HepG2 (cell line): ENCODE data around the gene ADM5. TPM values are rescaled to one million over a fixed set of nuclear protein-coding genes. Genes with fewer than 3 reads are reported as not detected.

ENCODE experiments used
- HNRNPL ChIP-seq: fragments of 200-400 bp; formaldehyde crosslinking; IDR thresholded peaks from 2 replicates; pipeline ENCODE4 v1.6.1; 2017; ENCODE audit warnings: mild to moderate bottlenecking, low read depth, low read length
- IRF2 ChIP-seq: IDR thresholded peaks from 2 replicates; pipeline ENCODE4 v1.6.1; 2018; ENCODE audit warnings: missing genetic modification reagents, missing compliant biosample characterization
- NCOA2 ChIP-seq: sonication (generic); formaldehyde crosslinking; IDR thresholded peaks from 2 replicates; pipeline ENCODE4 v1.8.0; 2022; ENCODE audit warnings: inconsistent platforms
- RBM39 ChIP-seq: fragments of 200-400 bp; formaldehyde crosslinking; IDR thresholded peaks from one replicate; pipeline ENCODE4 v1.6.1; 2018; ENCODE audit warnings: antibody characterized with exemption, mild to moderate bottlenecking, low read depth, low read length; ENCODE audit not compliant: poor library complexity, severe bottlenecking
- RNF2 ChIP-seq: fragments of 450-650 bp; conservative IDR thresholded peaks from 2 replicates; pipeline ENCODE4 v1.6.1; 2016; ENCODE audit warnings: low read depth
- SP4 ChIP-seq: sonication (generic); formaldehyde crosslinking; IDR thresholded peaks from 2 replicates; pipeline ENCODE4 v1.8.1; 2023; ENCODE audit warnings: mild to moderate bottlenecking, missing genetic modification reagents
- TRIM24 ChIP-seq: sonication (generic); formaldehyde crosslinking; IDR thresholded peaks from 2 replicates; pipeline ENCODE4 v1.8.0; 2022; ENCODE audit warnings: mild to moderate bottlenecking, missing genetic modification reagents
- ZNF143 ChIP-seq: sonication (generic); formaldehyde crosslinking; IDR thresholded peaks from 2 replicates; pipeline ENCODE4 v1.4.0; 2020; ENCODE audit warnings: missing genetic modification reagents
- ZNF737 ChIP-seq: sonication (generic); formaldehyde crosslinking; IDR thresholded peaks from 2 replicates; pipeline ENCODE4 v1.5.0; 2020; ENCODE audit warnings: missing genetic modification reagents, mild to moderate bottlenecking, borderline replicate concordance
- ZNF749 ChIP-seq: sonication (generic); formaldehyde crosslinking; IDR thresholded peaks from 2 replicates; pipeline ENCODE4 v1.8.0; 2022; ENCODE audit warnings: mild to moderate bottlenecking, missing genetic modification reagents, moderate library complexity, borderline replicate concordance
- polyA plus RNA-seq, 8 experiments: library from polyadenylated mRNA; depleted of rRNA in 3 of 8; stranded (reverse) in 7 of 8; unstranded in 1 of 8; fragments of >200 nt; fragmentation: Illumina TruSeq in 4 of 8; extraction: Trizol in 4 of 8; gene quantifications; 2 replicates each; pipeline versions ENCODE4 v1.2.1 to v1.2.3, GENCODE V29; 2011 to 2016; ENCODE audit warnings: low read depth in 4 of 8, missing spikeins in 1 of 8, mixed read lengths in 1 of 8; ENCODE audit not compliant: insufficient read depth in 1 of 8
- total RNA-seq, 5 experiments: library from RNA; depleted of rRNA; stranded (reverse); fragments of >200 nt; fragmentation: Illumina TruSeq; extraction: Trizol; gene quantifications; 2 replicates each; pipeline ENCODE4 v1.2.3, GENCODE V29; 2016; ENCODE audit warnings: low read depth in 1 of 5
- TF ChIP-seq, protein P1 (sequence below): IDR thresholded peaks from 2 replicates; pipeline ENCODE4 v1.6.1; 2016; ENCODE audit warnings: missing compliant biosample characterization, missing genetic modification reagents, borderline replicate concordance
- TF ChIP-seq, protein P2 (sequence below): sonication (generic); formaldehyde crosslinking; IDR thresholded peaks from 2 replicates; pipeline ENCODE4 v1.4.0; 2020; ENCODE audit warnings: missing genetic modification reagents
- TF ChIP-seq, protein P3 (sequence below): sonication (generic); formaldehyde crosslinking; IDR thresholded peaks from 2 replicates; pipeline ENCODE4 v1.4.0; 2020; ENCODE audit warnings: mild to moderate bottlenecking, missing genetic modification reagents
- TF ChIP-seq, protein P4 (sequence below): sonication (generic); formaldehyde crosslinking; conservative IDR thresholded peaks from 2 replicates; pipeline ENCODE4 v1.4.0; 2020; ENCODE audit warnings: missing genetic modification reagents
- TF ChIP-seq, protein P5 (sequence below): sonication (generic); formaldehyde crosslinking; IDR thresholded peaks from 2 replicates; pipeline ENCODE4 v1.4.0; 2020; ENCODE audit warnings: mild to moderate bottlenecking, missing genetic modification reagents, borderline replicate concordance
- TF ChIP-seq, protein P6 (sequence below): IDR thresholded peaks from 2 replicates; pipeline ENCODE4 v1.6.1; 2016; ENCODE audit warnings: low read depth

ADM5 gene
- total and polyA plus RNA-seq, 2 of the 13 experiments (the other 11 are each of a cell fraction or from before 2014, with no cell fraction given) = 2.7 to 4.1 TPM

DNA sequence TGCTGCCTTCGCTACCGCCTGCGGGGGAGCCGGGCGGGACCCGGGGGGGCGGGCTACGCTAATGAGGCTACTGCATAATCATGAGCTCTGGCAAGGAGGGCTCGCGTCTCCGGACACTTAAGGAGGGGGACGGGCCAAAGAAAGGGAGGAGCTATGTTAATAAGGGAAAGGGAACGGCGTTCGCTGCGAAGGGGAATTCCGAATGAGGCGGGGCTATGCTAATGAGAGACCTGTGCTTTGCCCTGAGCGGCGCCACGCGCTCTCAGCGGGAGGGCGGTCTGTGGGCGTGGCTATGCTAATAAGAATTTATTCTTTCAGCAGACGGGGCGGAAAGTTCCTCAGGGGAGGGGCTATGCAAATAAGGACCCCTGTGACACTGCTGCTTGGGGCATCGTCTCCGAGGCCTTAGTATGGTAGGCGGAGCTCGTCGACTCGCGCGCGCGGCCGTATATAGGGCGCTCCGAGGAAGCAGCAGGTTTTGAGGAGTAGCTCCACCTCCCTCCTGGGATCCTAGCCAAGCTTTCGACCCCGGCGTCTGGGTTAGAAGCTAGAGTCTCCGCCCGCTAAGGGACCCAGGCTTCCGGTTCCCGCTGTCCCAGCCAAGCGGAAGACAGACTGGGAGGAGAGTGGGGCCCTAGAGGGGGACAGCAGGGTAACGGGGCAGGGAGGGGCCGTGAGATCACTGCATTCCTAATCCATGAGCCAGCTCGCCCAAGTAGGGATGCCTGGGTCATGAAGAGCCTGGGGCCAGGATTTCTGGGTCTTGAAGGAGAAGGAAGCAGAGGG is 49.1 kb upstream of the ADM5 start, which contains the start of gene RRAS (continued):
- TF ChIP-seq, protein P1, sequence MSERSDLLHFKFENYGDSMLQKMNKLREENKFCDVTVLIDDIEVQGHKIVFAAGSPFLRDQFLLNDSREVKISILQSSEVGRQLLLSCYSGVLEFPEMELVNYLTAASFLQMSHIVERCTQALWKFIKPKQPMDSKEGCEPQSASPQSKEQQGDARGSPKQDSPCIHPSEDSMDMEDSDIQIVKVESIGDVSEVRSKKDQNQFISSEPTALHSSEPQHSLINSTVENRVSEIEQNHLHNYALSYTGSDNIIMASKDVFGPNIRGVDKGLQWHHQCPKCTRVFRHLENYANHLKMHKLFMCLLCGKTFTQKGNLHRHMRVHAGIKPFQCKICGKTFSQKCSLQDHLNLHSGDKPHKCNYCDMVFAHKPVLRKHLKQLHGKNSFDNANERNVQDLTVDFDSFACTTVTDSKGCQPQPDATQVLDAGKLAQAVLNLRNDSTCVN (CRISPR knock-in tag) = no peak
- TF ChIP-seq NCOA2 (CRISPR knock-in tag) (peak; percentile 49; the same call in 1 of the 2 replicates), HNRNPL (no peak), ZNF143 (CRISPR knock-in tag) (peak; percentile 79), RNF2 (no peak), ZNF749 (CRISPR knock-in tag) (0 out of 2 replicates have a peak, but pooled peaks have one; percentile 35), ZNF737 (CRISPR knock-in tag) (no peak), SP4 (CRISPR knock-in tag) (peak; percentile 95; the same call in 1 of the 2 replicates), RBM39 (peak; percentile 54), IRF2 (CRISPR knock-in tag) (peak; percentile 51; the same call in 1 of the 2 replicates), TRIM24 (CRISPR knock-in tag) (no peak)
- TF ChIP-seq, protein P2, sequence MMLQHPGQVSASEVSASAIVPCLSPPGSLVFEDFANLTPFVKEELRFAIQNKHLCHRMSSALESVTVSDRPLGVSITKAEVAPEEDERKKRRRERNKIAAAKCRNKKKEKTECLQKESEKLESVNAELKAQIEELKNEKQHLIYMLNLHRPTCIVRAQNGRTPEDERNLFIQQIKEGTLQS (CRISPR knock-in tag) = peak; percentile 95
- TF ChIP-seq, protein P3, sequence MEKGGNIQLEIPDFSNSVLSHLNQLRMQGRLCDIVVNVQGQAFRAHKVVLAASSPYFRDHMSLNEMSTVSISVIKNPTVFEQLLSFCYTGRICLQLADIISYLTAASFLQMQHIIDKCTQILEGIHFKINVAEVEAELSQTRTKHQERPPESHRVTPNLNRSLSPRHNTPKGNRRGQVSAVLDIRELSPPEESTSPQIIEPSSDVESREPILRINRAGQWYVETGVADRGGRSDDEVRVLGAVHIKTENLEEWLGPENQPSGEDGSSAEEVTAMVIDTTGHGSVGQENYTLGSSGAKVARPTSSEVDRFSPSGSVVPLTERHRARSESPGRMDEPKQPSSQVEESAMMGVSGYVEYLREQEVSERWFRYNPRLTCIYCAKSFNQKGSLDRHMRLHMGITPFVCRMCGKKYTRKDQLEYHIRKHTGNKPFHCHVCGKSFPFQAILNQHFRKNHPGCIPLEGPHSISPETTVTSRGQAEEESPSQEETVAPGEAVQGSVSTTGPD (CRISPR knock-in tag) = no peak
- TF ChIP-seq, protein P4, sequence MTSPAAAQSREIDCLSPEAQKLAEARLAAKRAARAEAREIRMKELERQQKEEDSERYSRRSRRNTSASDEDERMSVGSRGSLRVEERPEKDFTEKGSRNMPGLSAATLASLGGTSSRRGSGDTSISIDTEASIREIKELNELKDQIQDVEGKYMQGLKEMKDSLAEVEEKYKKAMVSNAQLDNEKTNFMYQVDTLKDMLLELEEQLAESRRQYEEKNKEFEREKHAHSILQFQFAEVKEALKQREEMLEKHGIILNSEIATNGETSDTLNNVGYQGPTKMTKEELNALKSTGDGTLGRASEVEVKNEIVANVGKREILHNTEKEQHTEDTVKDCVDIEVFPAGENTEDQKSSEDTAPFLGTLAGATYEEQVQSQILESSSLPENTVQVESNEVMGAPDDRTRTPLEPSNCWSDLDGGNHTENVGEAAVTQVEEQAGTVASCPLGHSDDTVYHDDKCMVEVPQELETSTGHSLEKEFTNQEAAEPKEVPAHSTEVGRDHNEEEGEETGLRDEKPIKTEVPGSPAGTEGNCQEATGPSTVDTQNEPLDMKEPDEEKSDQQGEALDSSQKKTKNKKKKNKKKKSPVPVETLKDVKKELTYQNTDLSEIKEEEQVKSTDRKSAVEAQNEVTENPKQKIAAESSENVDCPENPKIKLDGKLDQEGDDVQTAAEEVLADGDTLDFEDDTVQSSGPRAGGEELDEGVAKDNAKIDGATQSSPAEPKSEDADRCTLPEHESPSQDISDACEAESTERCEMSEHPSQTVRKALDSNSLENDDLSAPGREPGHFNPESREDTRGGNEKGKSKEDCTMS (CRISPR knock-in tag) = no peak
- TF ChIP-seq, protein P5, sequence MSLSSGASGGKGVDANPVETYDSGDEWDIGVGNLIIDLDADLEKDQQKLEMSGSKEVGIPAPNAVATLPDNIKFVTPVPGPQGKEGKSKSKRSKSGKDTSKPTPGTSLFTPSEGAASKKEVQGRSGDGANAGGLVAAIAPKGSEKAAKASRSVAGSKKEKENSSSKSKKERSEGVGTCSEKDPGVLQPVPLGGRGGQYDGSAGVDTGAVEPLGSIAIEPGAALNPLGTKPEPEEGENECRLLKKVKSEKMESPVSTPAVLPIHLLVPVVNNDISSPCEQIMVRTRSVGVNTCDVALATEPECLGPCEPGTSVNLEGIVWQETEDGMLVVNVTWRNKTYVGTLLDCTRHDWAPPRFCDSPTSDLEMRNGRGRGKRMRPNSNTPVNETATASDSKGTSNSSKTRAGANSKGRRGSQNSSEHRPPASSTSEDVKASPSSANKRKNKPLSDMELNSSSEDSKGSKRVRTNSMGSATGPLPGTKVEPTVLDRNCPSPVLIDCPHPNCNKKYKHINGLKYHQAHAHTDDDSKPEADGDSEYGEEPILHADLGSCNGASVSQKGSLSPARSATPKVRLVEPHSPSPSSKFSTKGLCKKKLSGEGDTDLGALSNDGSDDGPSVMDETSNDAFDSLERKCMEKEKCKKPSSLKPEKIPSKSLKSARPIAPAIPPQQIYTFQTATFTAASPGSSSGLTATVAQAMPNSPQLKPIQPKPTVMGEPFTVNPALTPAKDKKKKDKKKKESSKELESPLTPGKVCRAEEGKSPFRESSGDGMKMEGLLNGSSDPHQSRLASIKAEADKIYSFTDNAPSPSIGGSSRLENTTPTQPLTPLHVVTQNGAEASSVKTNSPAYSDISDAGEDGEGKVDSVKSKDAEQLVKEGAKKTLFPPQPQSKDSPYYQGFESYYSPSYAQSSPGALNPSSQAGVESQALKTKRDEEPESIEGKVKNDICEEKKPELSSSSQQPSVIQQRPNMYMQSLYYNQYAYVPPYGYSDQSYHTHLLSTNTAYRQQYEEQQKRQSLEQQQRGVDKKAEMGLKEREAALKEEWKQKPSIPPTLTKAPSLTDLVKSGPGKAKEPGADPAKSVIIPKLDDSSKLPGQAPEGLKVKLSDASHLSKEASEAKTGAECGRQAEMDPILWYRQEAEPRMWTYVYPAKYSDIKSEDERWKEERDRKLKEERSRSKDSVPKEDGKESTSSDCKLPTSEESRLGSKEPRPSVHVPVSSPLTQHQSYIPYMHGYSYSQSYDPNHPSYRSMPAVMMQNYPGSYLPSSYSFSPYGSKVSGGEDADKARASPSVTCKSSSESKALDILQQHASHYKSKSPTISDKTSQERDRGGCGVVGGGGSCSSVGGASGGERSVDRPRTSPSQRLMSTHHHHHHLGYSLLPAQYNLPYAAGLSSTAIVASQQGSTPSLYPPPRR (CRISPR knock-in tag) = peak; percentile 79
- TF ChIP-seq, protein P6, sequence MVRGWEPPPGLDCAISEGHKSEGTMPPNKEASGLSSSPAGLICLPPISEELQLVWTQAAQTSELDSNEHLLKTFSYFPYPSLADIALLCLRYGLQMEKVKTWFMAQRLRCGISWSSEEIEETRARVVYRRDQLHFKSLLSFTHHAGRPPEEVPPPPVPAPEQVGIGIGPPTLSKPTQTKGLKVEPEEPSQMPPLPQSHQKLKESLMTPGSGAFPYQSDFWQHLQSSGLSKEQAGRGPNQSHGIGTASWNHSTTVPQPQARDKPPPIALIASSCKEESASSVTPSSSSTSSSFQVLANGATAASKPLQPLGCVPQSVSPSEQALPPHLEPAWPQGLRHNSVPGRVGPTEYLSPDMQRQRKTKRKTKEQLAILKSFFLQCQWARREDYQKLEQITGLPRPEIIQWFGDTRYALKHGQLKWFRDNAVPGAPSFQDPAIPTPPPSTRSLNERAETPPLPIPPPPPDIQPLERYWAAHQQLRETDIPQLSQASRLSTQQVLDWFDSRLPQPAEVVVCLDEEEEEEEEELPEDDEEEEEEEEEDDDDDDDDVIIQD (CRISPR knock-in tag) = peak; percentile 43; the same call in 1 of the 2 replicates
